ENCODE measurements around the gene TMEM201.

TMEM201 gene

DNA sequence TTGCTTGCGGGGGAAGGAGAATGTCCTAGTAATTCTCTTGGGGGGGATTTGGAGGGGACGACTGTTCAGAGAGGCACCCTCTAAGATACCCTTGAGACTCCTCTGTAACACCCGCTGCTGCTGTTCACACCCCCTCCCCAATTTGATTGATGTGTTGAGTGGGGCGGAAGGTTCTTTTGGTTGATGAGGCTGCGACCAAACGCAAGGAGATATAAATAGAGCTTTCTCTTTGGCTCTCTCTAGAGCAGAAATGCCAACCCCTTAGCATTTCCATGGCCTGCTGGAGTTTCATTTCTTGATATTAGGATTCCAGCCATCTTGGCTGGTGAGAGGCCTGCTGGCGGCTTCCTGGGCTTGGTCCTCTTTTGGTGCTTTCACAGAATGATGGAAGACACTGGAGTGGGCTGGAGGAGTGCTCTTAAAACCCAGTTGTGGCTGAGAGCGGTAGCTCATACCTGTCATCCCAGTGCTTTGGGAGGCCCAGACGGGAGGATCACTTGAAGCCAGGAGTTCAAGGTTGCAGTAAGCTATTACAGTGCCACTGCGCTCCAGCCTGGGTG lies 64.9 kb downstream of the TMEM201 start:
- DNase-seq (ENCODE audit: low spot score), result no peak

DNA sequence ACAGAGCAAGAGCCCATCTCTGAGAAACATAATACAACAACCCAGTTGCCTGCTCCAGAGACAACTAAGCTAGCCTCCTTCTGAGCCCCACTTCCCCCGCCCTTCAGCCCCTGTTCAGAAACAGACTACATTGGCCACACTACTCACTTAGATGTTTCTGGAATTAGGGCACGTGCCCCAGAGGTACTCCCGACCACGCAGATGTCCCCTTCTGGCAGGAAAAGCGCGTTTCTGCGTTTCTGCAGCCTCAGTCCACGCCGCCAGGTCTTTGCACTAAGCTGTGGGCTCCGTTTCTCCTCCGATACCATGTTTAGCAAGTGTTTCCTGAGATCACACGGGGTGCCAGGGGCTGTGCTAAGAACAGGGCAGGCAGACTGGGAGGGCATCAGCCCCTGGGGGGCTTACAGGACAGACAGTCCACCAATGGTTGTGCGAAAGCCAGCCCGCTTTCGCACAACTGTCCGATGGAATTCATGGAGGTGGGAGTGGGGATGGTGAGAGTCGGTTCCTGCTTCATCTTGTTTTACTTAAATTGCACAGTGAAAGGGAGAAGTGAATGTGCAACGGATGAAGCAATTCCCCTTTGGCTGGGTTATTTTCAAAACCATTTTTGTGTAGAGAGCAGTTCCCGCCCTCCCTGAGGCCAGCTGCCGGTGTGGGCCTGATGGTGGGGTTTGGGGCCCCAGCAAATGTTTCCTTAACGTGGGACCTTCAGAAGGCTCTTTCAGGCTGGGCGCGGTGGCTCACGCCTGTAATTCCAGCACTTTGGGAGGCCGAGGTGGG lies 65.5 kb downstream of the TMEM201 start:
- DNase-seq (ENCODE audit: low spot score), result peak; percentile 52

DNA sequence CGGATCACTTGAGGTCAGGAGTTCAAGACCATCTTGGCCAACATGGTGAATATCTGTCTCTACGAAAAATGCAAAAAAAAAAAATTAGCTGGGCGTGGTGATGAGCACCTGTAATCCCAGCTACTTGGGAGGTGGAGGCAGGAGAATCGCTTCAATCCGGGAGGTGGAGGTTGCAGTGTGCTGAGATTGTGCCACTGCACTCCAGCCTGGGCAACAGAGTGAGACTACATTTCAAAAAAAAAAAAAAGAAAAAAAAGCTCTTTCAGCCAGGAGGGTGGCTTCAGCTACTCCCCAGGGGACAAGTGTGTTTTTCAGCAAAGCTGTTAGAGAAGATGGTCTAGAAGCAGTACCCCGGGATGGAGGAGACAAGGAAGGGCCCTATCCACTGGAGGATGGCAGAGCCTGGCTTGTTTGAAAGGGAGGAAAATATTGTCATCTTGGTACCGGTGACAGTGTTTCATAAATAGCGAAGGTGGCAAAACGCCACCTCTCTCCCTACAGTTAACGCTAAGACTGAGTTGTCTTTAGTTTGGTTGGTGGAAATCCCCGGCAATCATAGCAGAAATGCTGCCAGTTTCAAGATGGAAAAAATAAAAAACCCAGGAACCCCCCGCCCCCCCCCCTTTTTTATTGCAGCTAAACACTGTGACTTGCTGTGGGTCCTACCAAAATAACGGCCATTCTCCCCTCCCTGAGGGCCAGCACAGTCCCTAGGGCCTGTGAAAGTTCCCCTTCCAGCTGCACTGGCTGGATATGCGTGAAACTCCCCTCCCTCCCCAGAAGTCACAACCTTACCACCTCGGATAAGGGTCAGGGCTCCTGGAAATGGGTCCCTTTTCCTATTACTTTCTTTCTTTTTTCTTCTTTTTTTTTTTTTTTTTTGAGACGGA lies 66.4 kb downstream of the TMEM201 start:
- DNase-seq (ENCODE audit: low spot score), result no peak

DNA sequence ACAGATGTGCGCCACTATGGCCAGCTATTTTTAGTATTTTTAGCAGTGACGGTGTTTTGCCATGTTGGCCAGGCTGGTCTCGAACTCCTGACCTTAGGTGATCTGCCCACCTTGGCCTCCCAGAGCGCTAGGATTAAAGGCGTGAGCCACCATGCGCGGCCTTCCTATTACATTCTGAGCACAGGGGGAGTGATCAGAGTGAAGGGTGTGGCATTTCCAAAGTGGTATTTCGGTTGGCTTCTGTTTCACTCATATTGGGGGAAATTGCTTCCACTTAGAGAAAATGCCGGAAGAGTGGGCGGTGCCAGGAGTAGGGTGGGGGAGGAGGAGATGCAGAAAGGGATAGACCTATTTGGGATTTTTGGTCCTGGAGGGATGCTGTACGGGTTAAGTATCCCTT lies 67.1 kb downstream of the TMEM201 start:
- DNase-seq (ENCODE audit: low spot score), result no peak

DNA sequence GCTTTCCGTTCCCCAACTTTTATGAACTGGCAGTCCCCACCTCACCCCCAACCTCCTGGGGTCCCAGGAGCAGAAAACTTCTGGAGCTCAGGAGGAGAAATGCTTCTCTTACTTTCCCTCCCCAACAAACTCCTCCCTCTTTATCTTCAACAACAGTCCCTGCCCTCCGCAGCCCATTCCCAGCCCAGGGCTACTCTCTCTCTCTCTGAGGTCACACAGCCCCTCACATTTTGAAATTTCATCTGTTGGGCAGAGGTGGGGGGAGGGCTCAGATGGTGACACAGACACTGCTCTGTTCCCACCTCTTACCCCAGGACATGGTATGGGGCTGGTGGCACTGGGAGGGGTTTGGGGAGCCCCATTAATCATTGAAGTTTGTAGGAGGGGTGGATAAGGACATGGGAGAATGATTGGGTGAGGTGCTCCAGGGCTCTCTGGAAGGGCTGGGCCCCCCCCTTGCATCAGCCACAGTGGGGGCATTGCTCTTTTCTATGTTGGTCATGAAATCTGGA lies 68.9 kb downstream of the TMEM201 start:
- DNase-seq (ENCODE audit: low spot score), result no peak

DNA sequence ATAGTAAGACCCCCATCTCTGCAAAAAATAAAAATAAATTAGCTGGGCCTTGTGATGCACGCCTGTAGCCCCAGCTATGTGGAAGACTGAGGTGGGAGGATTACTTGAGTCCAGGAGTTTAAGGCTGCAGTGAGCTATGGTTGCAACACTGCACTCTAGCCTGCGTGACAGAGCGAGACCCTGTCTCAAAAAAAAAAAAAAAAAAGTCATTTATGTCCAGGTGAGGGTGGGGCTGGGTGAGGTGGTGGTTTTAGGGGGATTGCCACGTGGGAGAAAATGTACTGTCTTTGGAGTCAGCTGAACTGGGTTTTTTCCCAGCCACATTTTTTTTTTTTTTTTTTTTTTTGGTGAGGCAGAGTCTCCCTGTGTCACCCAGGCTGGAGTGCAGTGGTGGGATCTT lies 69.5 kb downstream of the TMEM201 start:
- DNase-seq (ENCODE audit: low spot score), result no peak

DNA sequence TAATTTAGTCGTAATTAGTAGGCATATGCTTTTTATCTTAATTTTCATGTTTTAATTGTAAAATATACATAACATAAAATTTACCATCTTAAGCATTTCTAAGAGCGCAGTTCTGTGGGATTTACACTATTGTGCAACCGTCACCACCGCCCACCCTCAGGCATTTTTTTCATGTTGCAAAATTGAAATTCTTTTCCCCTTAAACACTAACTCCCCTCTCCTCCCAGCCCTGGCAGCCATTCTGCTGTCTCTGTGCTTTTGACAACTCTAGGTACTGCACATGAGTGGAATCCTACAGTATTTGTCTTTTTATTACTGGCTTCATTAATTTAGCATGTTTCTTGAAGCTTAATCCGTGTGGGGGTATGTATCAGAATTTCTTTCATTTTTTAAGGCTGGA lies 70.6 kb downstream of the TMEM201 start:
- DNase-seq (ENCODE audit: low spot score), result no peak

DNA sequence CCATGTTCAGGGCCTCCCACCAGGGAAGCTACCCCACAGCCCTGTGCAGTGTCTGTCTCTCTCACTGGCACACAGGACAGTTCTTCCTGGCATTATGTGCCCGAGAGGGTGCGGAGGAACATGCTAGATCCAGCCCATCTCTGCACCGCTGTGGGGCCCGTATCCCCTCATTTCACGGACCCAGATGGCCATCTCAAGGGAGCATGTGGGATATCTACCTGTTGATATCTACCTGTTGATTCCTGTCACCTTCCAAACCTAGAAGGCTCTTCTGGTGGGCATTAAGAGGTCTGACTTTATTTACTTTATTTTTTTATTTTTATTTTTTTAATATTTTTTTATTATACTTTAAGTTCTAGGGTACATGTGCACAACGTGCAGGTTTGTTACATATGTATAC lies 74.5 kb downstream of the TMEM201 start:
- no peak for DNase-seq (ENCODE audit: low spot score)
